ENCODE results near the gene RPL26. TPM values are rescaled to one million over a fixed set of nuclear protein-coding genes. Genes with fewer than 3 reads are reported as not detected.

Gene RPL26
- total and polyA plus RNA-seq, 7 donors = 994 to 4,614 (median 1,548) TPM

GRCh38 chr17:8369944-8370343 lies 13.0 kb downstream of the RPL26 start:
- ATAC-seq (no peak), DNase-seq (no peak)
- Histone ChIP-seq H3K4me1 (peaks cover 27% of the 10 kb centered on the region), H3K9me3 (no peaks in the 10 kb centered on the region), H3K36me3 (ENCODE audit: insufficient read depth in 1 of 2, low read depth in 1 of 2) (peaks cover 5 to 23% of the 10 kb centered on the region in 2 donors), H3K27me3 (ENCODE audit: insufficient read depth in 3 of 3, low read length in 2 of 3) (no peaks in the 10 kb centered on the region), H3K4me3 (no peak overlapping the region), H3K27ac (no peak overlapping the region)
- intact Hi-C loops (cut with DNase I) = loop anchor here in 1 of 2 donors (10.0 kb wide), 1 partner anchor 115 kb away; no protein-coding TSS in a partner anchor
- WGBS, 3 donors = 93 to 97% (median 95%) methylated on average over 8 of the region's 8 CpGs
- no peak for TF ChIP-seq CTCF (IDR thresholded peaks at IDR 0.05)

- DNase-seq (no peak), ATAC-seq (no peak)
- H3K4me1 ChIP-seq = peaks cover 29% of the 10 kb centered on the region
- 90 to 96% (median 91%) methylated on average over 3 of the region's 3 CpGs for WGBS, 3 donors
- peak overlapping the region; percentile 23 for H3K27ac ChIP-seq
- TF ChIP-seq CTCF (IDR thresholded peaks at IDR 0.05) = no peak
- intact Hi-C loops (cut with DNase I) = loop anchor here in 1 of 2 donors (10.0 kb wide), 1 partner anchor 113 kb away; no protein-coding TSS in a partner anchor
- no peaks in the 10 kb centered on the region for H3K9me3 ChIP-seq
- peaks cover 5 to 23% of the 10 kb centered on the region in 2 donors for H3K36me3 ChIP-seq (ENCODE audit: insufficient read depth in 1 of 2, low read depth in 1 of 2)
- no peak overlapping the region for H3K4me3 ChIP-seq
- H3K27me3 ChIP-seq (ENCODE audit: insufficient read depth in 3 of 3, low read length in 2 of 3) = no peaks in the 10 kb centered on the region
Observed at GRCh38 chr17:8368193-8368592, 14.8 kb downstream of the RPL26 start.

- ATAC-seq (peak in 2 of 4 donors; percentile 49 to 62), DNase-seq (no peak)
- Histone ChIP-seq H3K27me3 (ENCODE audit: insufficient read depth in 3 of 3, low read length in 2 of 3) (no peaks in the 10 kb centered on the region), H3K4me3 (no peak overlapping the region), H3K9me3 (no peaks in the 10 kb centered on the region), H3K27ac (peak overlapping the region; percentile 58), H3K4me1 (peaks cover 34% of the 10 kb centered on the region), H3K36me3 (ENCODE audit: insufficient read depth in 1 of 2, low read depth in 1 of 2) (peaks cover 5 to 23% of the 10 kb centered on the region in 2 donors)
- WGBS, 3 donors = 42 to 63% (median 48%) methylated on average over 2 of the region's 2 CpGs
- intact Hi-C loops (cut with DNase I) = loop anchor here in 1 of 2 donors (10.0 kb wide), 1 partner anchor 111 kb away; no protein-coding TSS in a partner anchor
- no peak for TF ChIP-seq CTCF (IDR thresholded peaks at IDR 0.05)
Observed at GRCh38 chr17:8366231-8366630, 16.8 kb downstream of the RPL26 start.

GRCh38 chr17:8365143-8365542 lies 17.9 kb downstream of the RPL26 start:
- DNase-seq (no peak), ATAC-seq (peak; percentile 23 to 52 (median 36))
- Histone ChIP-seq H3K4me3 (no peak overlapping the region), H3K36me3 (ENCODE audit: insufficient read depth in 1 of 2, low read depth in 1 of 2) (peaks cover 5 to 23% of the 10 kb centered on the region in 2 donors), H3K4me1 (peaks cover 29% of the 10 kb centered on the region), H3K27ac (peak overlapping the region; percentile 58), H3K9me3 (no peaks in the 10 kb centered on the region), H3K27me3 (ENCODE audit: insufficient read depth in 3 of 3, low read length in 2 of 3) (no peaks in the 10 kb centered on the region)
- intact Hi-C loops (cut with DNase I) = loop anchor here in 1 of 2 donors (10.0 kb wide), 1 partner anchor 110 kb away; no protein-coding TSS in a partner anchor
- TF ChIP-seq CTCF (IDR thresholded peaks at IDR 0.05) = no peak
- 41 to 68% (median 64%) methylated on average over 1 of the region's 1 CpG for WGBS, 3 donors

Measured in psoas muscle (tissue), 8 donors.